Tracheal epithelial cell (primary cell): ENCODE results near the gene TBL3. TPM values are rescaled to one million over a fixed set of nuclear protein-coding genes. Genes with fewer than 3 reads are reported as not detected.

Experiments used
- total RNA-seq: library from RNA; depleted of rRNA; stranded (reverse); fragments of >200 nt; gene quantifications from 2 replicates; pipeline ENCODE4 v1.2.1, GENCODE V29; 2014

The TBL3 gene
- total RNA-seq: 65.9 and 82.9 TPM in 2 replicates

GRCh38 chr16:1971796-1972489 is at the start of gene TBL3:
Gene TBL3, plus strand, starts transcription at chr16:1972053. Its CDS starts 112 bp downstream, at chr16:1972165.

GRCh38 chr16:1942810-1943726 is 28.8 kb upstream of the TBL3 start, which contains the start of gene MSRB1:
Gene MSRB1, minus strand, starts transcription at chr16:1943199. Its CDS starts 43 bp downstream, at chr16:1943156.

GRCh38 chr16:1959269-1960039 is 12.4 kb upstream of the TBL3 start, which contains the start of gene NDUFB10:
Gene NDUFB10, plus strand, starts transcription at chr16:1959538. Its CDS starts 87 bp downstream, at chr16:1959625.

GRCh38 chr16:1964506-1965395 is 7.1 kb upstream of the TBL3 start, which contains the start of gene RPS2:
Gene RPS2, minus strand, starts transcription at chr16:1964826. Its CDS starts 201 bp downstream, at chr16:1964625.

GRCh38 chr16:1966460-1966859 is 5.4 kb upstream of the TBL3 start, which contains the start of gene RNF151:
Gene RNF151, plus strand, starts transcription at chr16:1966856. Its CDS starts 26 bp downstream, at chr16:1966882.

GRCh38 chr16:1981398-1981836 is 9.6 kb downstream of the TBL3 start, which contains the start of gene NOXO1:
Gene NOXO1, minus strand, starts transcription at chr16:1981469. Its CDS starts 290 bp downstream, at chr16:1981179.

GRCh38 chr16:1983544-1984346 is 11.9 kb downstream of the TBL3 start, which contains the start of gene GFER:
Gene GFER, plus strand, starts transcription at chr16:1984193. Its CDS starts 26 bp downstream, at chr16:1984219.

GRCh38 chr16:1989209-1990100 is 17.6 kb downstream of the TBL3 start, which contains the start of gene SYNGR3:
Gene SYNGR3, plus strand, starts transcription at chr16:1989970. Its CDS starts 133 bp downstream, at chr16:1990103.

GRCh38 chr16:2009791-2010510 is 38.1 kb downstream of the TBL3 start, which contains the start of gene ZNF598:
Gene ZNF598, minus strand, starts transcription at chr16:2009821.

GRCh38 chr16:2019518-2019920 is 47.7 kb downstream of the TBL3 start, which contains the start of gene NPW:
Gene NPW, plus strand, starts transcription at chr16:2019785.

GRCh38 chr16:2026461-2027023 is 54.7 kb downstream of the TBL3 start, which contains the start of gene NHERF2:
Gene NHERF2, plus strand, starts transcription at chr16:2026902. Its CDS starts 104 bp downstream, at chr16:2027006.

Other genes with a start within 250 kb of the TBL3 start
- 114 and 146 TPM in 2 replicates for gene NME3, start 200.5 kb upstream of the TBL3 start, total RNA-seq
- 2.8 and 17.8 TPM in 2 replicates for gene EME2, start 199.2 kb upstream of the TBL3 start, total RNA-seq
- gene MRPS34, start 198.9 kb upstream of the TBL3 start, total RNA-seq: 91.8 and 93.1 TPM in 2 replicates
- gene SPSB3, start 189.5 kb upstream of the TBL3 start, total RNA-seq: 54.2 and 59.3 TPM in 2 replicates
- gene NUBP2, start 189.1 kb upstream of the TBL3 start, total RNA-seq: 82.7 and 111 TPM in 2 replicates
- gene IGFALS, start 178.3 kb upstream of the TBL3 start, total RNA-seq: under 0.01 TPM in 1 of 2 replicates, not detected in the other
- gene HAGH, start 145.2 kb upstream of the TBL3 start, total RNA-seq: 68.2 and 75.2 TPM in 2 replicates
- gene FAHD1, start 144.8 kb upstream of the TBL3 start, total RNA-seq: 56.5 and 106 TPM in 2 replicates
- 0.24 TPM in 1 of 2 replicates, not detected in the other for gene MEIOB, start 99.9 kb upstream of the TBL3 start, total RNA-seq
- gene HS3ST6, start 53.6 kb upstream of the TBL3 start, total RNA-seq: 0.24 TPM in 1 of 2 replicates, not detected in the other
- 0.85 and 1.9 TPM in 2 replicates for gene MSRB1, start 28.9 kb upstream of the TBL3 start, total RNA-seq
- 0.24 TPM in 1 of 2 replicates, not detected in the other for gene RPL3L, start 17.4 kb upstream of the TBL3 start, total RNA-seq
- gene NDUFB10, start 12.5 kb upstream of the TBL3 start, total RNA-seq: 114 and 124 TPM in 2 replicates
- 2,434 and 3,731 TPM in 2 replicates for gene RPS2, start 7.2 kb upstream of the TBL3 start, total RNA-seq
- gene RNF151, start 5.2 kb upstream of the TBL3 start, total RNA-seq: 0.85 TPM in 1 of 2 replicates, not detected in the other
- 1.2 and 2.6 TPM in 2 replicates for gene NOXO1, start 9.4 kb downstream of the TBL3 start, total RNA-seq
- gene GFER, start 12.1 kb downstream of the TBL3 start, total RNA-seq: 8.9 and 24.9 TPM in 2 replicates
- 4.7 and 4.8 TPM in 2 replicates for gene SYNGR3, start 17.9 kb downstream of the TBL3 start, total RNA-seq
- 28.0 and 31.8 TPM in 2 replicates for gene ZNF598, start 37.8 kb downstream of the TBL3 start, total RNA-seq
- under 0.01 and 1.4 TPM in 2 replicates for gene NPW, start 47.7 kb downstream of the TBL3 start, total RNA-seq
- gene NHERF2, start 54.8 kb downstream of the TBL3 start, total RNA-seq: 12.8 and 17.1 TPM in 2 replicates
- gene NTHL1, start 75.8 kb downstream of the TBL3 start, total RNA-seq: 32.8 and 45.6 TPM in 2 replicates
- 30.6 and 31.3 TPM in 2 replicates for gene TSC2, start 75.9 kb downstream of the TBL3 start, total RNA-seq
- gene PKD1, start 163.8 kb downstream of the TBL3 start, total RNA-seq: 74.2 and 96.1 TPM in 2 replicates
- 0.48 and 1.7 TPM in 2 replicates for gene RAB26, start 176.6 kb downstream of the TBL3 start, total RNA-seq
- gene TRAF7, start 183.7 kb downstream of the TBL3 start, total RNA-seq: 60.2 and 78.9 TPM in 2 replicates
- gene CASKIN1, start 224.6 kb downstream of the TBL3 start, total RNA-seq: 0.43 and 0.96 TPM in 2 replicates
- gene MLST8, start 233.4 kb downstream of the TBL3 start, total RNA-seq: 19.2 and 26.0 TPM in 2 replicates
- 0.24 and 1.3 TPM in 2 replicates for gene BRICD5, start 238.8 kb downstream of the TBL3 start, total RNA-seq
- 14.5 and 19.0 TPM in 2 replicates for gene PGP, start 242.8 kb downstream of the TBL3 start, total RNA-seq